ENCODE data around the gene CDH24. TPM values are rescaled to one million over a fixed set of nuclear protein-coding genes. Genes with fewer than 3 reads are reported as not detected.

The CDH24 gene
- total and polyA plus RNA-seq, 9 of the 15 experiments (the other 6 are each of a cell fraction or from before 2014, with no cell fraction given) = 0.04 to 16.2 (median 4.9) TPM

- TF ChIP-seq CLOCK (CRISPR knock-in tag; IDR thresholded peaks at IDR 0.05; ENCODE audit: borderline replicate concordance) (no peak), SETDB1 (IDR thresholded peaks at IDR 0.05; ENCODE audit: low read length) (no peak), TSC22D4 (tag; IDR thresholded peaks at IDR 0.05) (no peak), ZNF518B (CRISPR knock-in tag; IDR thresholded peaks at IDR 0.05) (no peak), HDAC2 (IDR thresholded peaks at IDR 0.05) (no peak), ZBTB17 (CRISPR knock-in tag; IDR thresholded peaks at IDR 0.05) (no peak), CHCHD3 (CRISPR knock-in tag; IDR thresholded peaks at IDR 0.05) (no peak), SRSF1 (IDR thresholded peaks at IDR 0.05; ENCODE audit: low read depth, low read length) (no peak), MITF (IDR thresholded peaks at IDR 0.05) (no peak), SRSF3 (IDR thresholded peaks at IDR 0.05; ENCODE audit: insufficient read depth, low read length) (no peak), ZFP1 (CRISPR knock-in tag; IDR thresholded peaks at IDR 0.05) (no peak), KLF16 (IDR thresholded peaks at IDR 0.05) (no peak)
- TF ChIP-seq, protein P1, sequence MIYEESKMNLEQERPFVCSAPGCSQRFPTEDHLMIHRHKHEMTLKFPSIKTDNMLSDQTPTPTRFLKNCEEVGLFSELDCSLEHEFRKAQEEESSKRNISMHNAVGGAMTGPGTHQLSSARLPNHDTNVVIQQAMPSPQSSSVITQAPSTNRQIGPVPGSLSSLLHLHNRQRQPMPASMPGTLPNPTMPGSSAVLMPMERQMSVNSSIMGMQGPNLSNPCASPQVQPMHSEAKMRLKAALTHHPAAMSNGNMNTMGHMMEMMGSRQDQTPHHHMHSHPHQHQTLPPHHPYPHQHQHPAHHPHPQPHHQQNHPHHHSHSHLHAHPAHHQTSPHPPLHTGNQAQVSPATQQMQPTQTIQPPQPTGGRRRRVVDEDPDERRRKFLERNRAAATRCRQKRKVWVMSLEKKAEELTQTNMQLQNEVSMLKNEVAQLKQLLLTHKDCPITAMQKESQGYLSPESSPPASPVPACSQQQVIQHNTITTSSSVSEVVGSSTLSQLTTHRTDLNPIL (CRISPR knock-in tag; IDR thresholded peaks at IDR 0.05) = no peak
- TF ChIP-seq, protein P2, sequence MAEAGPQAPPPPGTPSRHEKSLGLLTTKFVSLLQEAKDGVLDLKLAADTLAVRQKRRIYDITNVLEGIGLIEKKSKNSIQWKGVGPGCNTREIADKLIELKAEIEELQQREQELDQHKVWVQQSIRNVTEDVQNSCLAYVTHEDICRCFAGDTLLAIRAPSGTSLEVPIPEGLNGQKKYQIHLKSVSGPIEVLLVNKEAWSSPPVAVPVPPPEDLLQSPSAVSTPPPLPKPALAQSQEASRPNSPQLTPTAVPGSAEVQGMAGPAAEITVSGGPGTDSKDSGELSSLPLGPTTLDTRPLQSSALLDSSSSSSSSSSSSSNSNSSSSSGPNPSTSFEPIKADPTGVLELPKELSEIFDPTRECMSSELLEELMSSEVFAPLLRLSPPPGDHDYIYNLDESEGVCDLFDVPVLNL (CRISPR knock-in tag; IDR thresholded peaks at IDR 0.05; ENCODE audit: low read depth) = no peak
- TF ChIP-seq, protein P3, sequence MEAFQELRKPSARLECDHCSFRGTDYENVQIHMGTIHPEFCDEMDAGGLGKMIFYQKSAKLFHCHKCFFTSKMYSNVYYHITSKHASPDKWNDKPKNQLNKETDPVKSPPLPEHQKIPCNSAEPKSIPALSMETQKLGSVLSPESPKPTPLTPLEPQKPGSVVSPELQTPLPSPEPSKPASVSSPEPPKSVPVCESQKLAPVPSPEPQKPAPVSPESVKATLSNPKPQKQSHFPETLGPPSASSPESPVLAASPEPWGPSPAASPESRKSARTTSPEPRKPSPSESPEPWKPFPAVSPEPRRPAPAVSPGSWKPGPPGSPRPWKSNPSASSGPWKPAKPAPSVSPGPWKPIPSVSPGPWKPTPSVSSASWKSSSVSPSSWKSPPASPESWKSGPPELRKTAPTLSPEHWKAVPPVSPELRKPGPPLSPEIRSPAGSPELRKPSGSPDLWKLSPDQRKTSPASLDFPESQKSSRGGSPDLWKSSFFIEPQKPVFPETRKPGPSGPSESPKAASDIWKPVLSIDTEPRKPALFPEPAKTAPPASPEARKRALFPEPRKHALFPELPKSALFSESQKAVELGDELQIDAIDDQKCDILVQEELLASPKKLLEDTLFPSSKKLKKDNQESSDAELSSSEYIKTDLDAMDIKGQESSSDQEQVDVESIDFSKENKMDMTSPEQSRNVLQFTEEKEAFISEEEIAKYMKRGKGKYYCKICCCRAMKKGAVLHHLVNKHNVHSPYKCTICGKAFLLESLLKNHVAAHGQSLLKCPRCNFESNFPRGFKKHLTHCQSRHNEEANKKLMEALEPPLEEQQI (IDR thresholded peaks at IDR 0.05) = no peak
Observed at GRCh38 chr14:23056956-23057756, at the start of gene CDH24 (continued).
